Right ventricle myocardium inferior (tissue), 1 donor: ENCODE measurements around the gene BGN. TPM values are rescaled to one million over a fixed set of nuclear protein-coding genes. Genes with fewer than 3 reads are reported as not detected.

Experiments
- ATAC-seq: fragments of 200-7000 bp; cut with Tn5 transposase; one replicate; pipeline ENCODE4 v1.9.1; 2020; ENCODE audit warnings: mild to moderate bottlenecking, moderate library complexity
- DNase-seq: peaks from one replicate; pipeline ENCODE4 v3.0.0; 2021; ENCODE audit errors: missing footprints
- intact Hi-C: fragments of 100-400 bp; cut with DNase I; formaldehyde crosslinking; loops from one replicate; pipeline ENCODE4 v1.11.0; 2022
- total RNA-seq: library from RNA; stranded (reverse); fragmentation: NEBNext Ultra II Directional; extraction: Animal tissue kit (Norgen Biotek cat#: 25700); gene quantifications from one replicate; pipeline ENCODE4 v1.2.1, GENCODE V29; 2021
- donor health status: DM: no; HTN: yes; CAD: no; lungs with severe emphysema.

BGN gene
- total RNA-seq, 1 donor from 2014 or later = 42.2 TPM

- no peak for DNase-seq
- intact Hi-C loops = no loop called here
- ATAC-seq = no peak
Observed at GRCh38 chrX:153457827-153458466, 36.8 kb upstream of the BGN start.

- intact Hi-C loops = no loop called here
- no peak for DNase-seq
- no peak for ATAC-seq
Observed at GRCh38 chrX:153458476-153458875, 36.3 kb upstream of the BGN start.

- no peak for DNase-seq
- ATAC-seq = no peak
- intact Hi-C loops = no loop called here
Observed at GRCh38 chrX:153459986-153460385, 34.8 kb upstream of the BGN start.

GRCh38 chrX:153460826-153461225 is 34.0 kb upstream of the BGN start:
- intact Hi-C loops = no loop called here
- ATAC-seq (no peak), DNase-seq (no peak)

GRCh38 chrX:153462291-153462690 is 32.5 kb upstream of the BGN start:
- DNase-seq (no peak), ATAC-seq (no peak)
- intact Hi-C loops = loop anchor here (2.0 kb wide), 1 partner anchor 33 kb away; the partner anchor contains the start of gene BGN

- DNase-seq (no peak), ATAC-seq (no peak)
- intact Hi-C loops = loop anchor here (2.0 kb wide), 1 partner anchor 32 kb away; the partner anchor contains the start of gene BGN
Observed at GRCh38 chrX:153463031-153463430, 31.7 kb upstream of the BGN start.

GRCh38 chrX:153463556-153463955 is 31.2 kb upstream of the BGN start:
- DNase-seq (no peak), ATAC-seq (no peak)
- intact Hi-C loops = loop anchor here (2.0 kb wide), 1 partner anchor 31 kb away; the partner anchor contains the start of gene BGN

- intact Hi-C loops = no loop called here
- ATAC-seq = no peak
- DNase-seq = no peak
Observed at GRCh38 chrX:153464116-153464515, 30.7 kb upstream of the BGN start.

- DNase-seq (no peak), ATAC-seq (no peak)
- intact Hi-C loops = no loop called here
Observed at GRCh38 chrX:153465691-153466380, 28.9 kb upstream of the BGN start.

- DNase-seq = no peak
- no peak for ATAC-seq
- intact Hi-C loops = no loop called here
Observed at GRCh38 chrX:153468008-153468580, 26.7 kb upstream of the BGN start.

- peak; percentile 40 for ATAC-seq
- intact Hi-C loops = no loop called here
- DNase-seq = peak; percentile 60
Observed at GRCh38 chrX:153469811-153470410, 24.9 kb upstream of the BGN start.

GRCh38 chrX:153470411-153471363 is 24.1 kb upstream of the BGN start, which contains the start of gene HAUS7:
HAUS7 (minus strand) TSS chrX:153470576; CDS start chrX:153470557, 19 bp downstream.
- ATAC-seq (peak; percentile 92), DNase-seq (peak; percentile 93)
- intact Hi-C loops = loop anchor here (1.0 kb wide), 1 partner anchor 25 kb away; no protein-coding TSS in a partner anchor

GRCh38 chrX:153471663-153472280 is 23.0 kb upstream of the BGN start:
- ATAC-seq = no peak
- intact Hi-C loops = loop anchor here (1.0 to 2.0 kb wide), 2 partner anchors 24 to 33 kb away; no protein-coding TSS in a partner anchor
- no peak for DNase-seq

GRCh38 chrX:153473126-153473525 is 21.7 kb upstream of the BGN start:
- ATAC-seq (no peak), DNase-seq (no peak)
- intact Hi-C loops = loop anchor here (2.0 kb wide), 1 partner anchor 32 kb away; no protein-coding TSS in a partner anchor

- intact Hi-C loops = no loop called here
- DNase-seq = no peak
- no peak for ATAC-seq
Observed at GRCh38 chrX:153474266-153474665, 20.5 kb upstream of the BGN start.

- intact Hi-C loops = no loop called here
- DNase-seq = peak; percentile 87
- ATAC-seq = no peak
Observed at GRCh38 chrX:153474718-153475117, 20.1 kb upstream of the BGN start.

GRCh38 chrX:153475271-153475670 is 19.5 kb upstream of the BGN start:
- DNase-seq (no peak), ATAC-seq (no peak)
- intact Hi-C loops = no loop called here

GRCh38 chrX:153475751-153476281 is 19.0 kb upstream of the BGN start:
- intact Hi-C loops = no loop called here
- no peak for DNase-seq
- no peak for ATAC-seq
